NCI-H146 treated with DMSO at 0.1 percent for 48 hours (cell line): Measurements from ENCODE around the gene PAEP.

Experiments
- DNase-seq: peaks from one replicate; lab custom pipeline; 2025; ENCODE audit not compliant: unreplicated experiment; lab: John Stamatoyannopoulos, UW

The PAEP gene

DNA sequence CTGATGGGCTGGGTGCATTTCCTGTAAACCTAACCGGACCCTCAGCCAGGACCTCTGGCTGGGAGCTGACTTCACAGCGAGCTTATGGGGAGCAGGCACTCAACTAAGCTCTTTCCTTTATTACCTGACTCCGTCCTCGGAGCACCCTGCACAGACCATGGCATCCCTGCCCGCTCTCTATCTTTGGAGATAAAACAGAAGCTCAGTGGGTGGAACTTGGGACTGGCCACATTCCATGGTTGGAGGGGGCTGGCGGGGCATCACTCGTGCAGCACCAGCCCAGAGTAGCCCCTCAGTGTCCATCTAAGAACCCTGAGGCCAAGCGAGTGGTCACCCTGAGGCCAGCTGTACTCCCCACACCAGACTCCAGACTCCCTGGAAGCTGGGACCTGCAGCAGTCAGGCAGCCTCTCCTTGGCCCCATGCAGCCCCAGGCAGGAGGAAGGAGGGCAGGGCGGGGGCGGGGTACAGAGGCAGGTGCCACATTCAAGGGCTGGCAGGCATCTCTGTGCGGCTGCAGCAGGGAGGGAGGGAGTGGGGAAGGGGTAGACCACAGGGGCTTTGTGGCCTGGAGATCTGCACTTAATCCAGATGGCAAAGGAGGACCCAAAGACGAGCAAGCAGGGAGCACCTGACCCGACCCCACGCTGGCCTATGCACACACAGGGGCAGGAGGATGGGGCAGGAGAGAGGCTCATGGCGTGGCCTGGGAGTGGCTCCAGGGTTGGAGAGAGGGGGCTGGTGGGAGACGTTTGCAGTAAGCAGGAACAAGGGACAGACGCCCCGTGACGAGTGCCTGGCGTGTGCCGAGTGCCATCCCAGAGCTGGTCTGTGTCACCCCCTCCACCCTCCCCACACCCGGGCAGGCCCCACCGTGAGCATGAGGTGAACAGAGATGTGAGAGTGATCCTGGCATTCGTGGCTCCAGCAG is 51.7 kb downstream of the PAEP start:
- DNase-seq: no peak

GRCh38 chr9:135613946-135614805 is 52.6 kb downstream of the PAEP start:
- no peak for DNase-seq

DNA sequence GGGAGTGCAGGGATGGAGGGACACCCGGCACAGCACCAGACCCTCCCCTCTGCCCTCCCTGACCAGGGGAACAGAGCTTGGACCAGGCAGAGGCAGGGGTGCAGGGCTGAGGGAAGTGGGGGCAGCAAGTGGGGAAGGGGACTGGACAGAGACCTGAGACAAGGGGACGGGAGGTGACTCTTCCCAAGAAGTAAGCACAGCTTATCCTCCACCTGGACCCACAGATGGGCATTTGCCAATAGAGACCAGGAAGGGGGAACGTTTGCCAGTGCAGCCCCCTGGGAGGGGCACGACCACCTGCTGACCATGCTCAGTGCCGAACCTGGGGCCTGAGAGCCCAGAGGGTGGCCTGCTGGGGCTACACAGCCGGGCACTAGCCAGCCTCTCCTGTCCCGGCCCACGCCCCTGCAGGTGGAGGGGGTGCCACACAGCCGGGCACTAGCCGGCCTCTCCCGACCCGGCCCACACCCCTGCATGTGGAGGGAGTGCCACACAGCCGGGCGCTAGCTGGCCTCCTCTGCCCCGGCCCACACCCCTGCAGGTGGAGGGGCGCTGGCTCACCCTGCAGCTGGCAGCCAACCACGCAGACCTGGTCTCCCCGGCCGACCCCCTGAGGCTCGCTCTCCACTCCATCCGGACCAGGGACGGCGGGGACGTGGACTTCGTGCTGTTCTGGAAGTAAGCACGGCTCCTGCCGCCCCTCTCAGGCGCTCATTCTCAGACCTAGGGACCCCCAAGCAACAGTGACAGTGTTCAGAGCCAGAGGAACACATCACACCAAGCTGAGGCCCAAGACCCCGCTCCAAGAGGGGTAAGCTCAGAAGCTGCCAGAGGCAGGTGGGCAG is 53.5 kb downstream of the PAEP start:
- no peak for DNase-seq

- no peak for DNase-seq
Measured at GRCh38 chr9:135615666-135616618, 54.4 kb downstream of the PAEP start.
